Lower lobe of right lung (tissue), 2 donors: ENCODE results near the gene SS18L1. TPM values are rescaled to one million over a fixed set of nuclear protein-coding genes. Genes with fewer than 3 reads are reported as not detected.

Source experiments
- ATAC-seq, 2 donors: fragments of 200-7000 bp; cut with Tn5 transposase; one replicate each; pipeline ENCODE4 v1.9.1; 2020 to 2022; ENCODE audit warnings: mild to moderate bottlenecking in 2 of 2, moderate library complexity in 2 of 2
- DNase-seq: peaks from one replicate; pipeline ENCODE4 v3.0.0-alpha.2; 2020
- H3K27ac ChIP-seq: fragments of 200-600 bp; one replicate; pipeline ENCODE4 v1.8.0; 2022
- H3K27me3 ChIP-seq: fragments of 200-600 bp; one replicate; pipeline ENCODE4 v1.8.0; 2022; ENCODE audit warnings: low read depth
- H3K36me3 ChIP-seq: fragments of 200-600 bp; one replicate; pipeline ENCODE4 v1.8.0; 2022; ENCODE audit warnings: mild to moderate bottlenecking
- H3K4me1 ChIP-seq: fragments of 200-600 bp; one replicate; pipeline ENCODE4 v1.8.0; 2022
- H3K4me3 ChIP-seq: fragments of 200-600 bp; one replicate; pipeline ENCODE4 v1.8.0; 2022; ENCODE audit warnings: mild to moderate bottlenecking
- H3K9me3 ChIP-seq: fragments of 200-600 bp; one replicate; pipeline ENCODE4 v1.8.0; 2022
- intact Hi-C: fragments of 100-400 bp; cut with DNase I; formaldehyde crosslinking; loops from one replicate; pipeline ENCODE4 v1.11.0; 2022
- long read RNA-seq: library from polyadenylated mRNA; unstranded; transcript quantifications from one replicate; pipeline ENCODE4 v2.0.0, GENCODE V29; 2021
- total RNA-seq: library from RNA; stranded (reverse); fragmentation: NEBNext Ultra II Directional; extraction: Animal tissue kit (Norgen Biotek cat#: 25700); gene quantifications from one replicate; pipeline ENCODE4 v1.2.1, GENCODE V29; 2021
- TF ChIP-seq, protein P1 (sequence below): fragments of 200-600 bp; IDR thresholded peaks from one replicate; pipeline ENCODE4 v1.8.0; 2022; ENCODE audit warnings: antibody characterized with exemption, mild to moderate bottlenecking
- donor health status: DM: no; HTN: yes; CAD: no; lungs with severe emphysema.

SS18L1 gene, protein sequence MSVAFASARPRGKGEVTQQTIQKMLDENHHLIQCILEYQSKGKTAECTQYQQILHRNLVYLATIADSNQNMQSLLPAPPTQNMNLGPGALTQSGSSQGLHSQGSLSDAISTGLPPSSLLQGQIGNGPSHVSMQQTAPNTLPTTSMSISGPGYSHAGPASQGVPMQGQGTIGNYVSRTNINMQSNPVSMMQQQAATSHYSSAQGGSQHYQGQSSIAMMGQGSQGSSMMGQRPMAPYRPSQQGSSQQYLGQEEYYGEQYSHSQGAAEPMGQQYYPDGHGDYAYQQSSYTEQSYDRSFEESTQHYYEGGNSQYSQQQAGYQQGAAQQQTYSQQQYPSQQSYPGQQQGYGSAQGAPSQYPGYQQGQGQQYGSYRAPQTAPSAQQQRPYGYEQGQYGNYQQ
- 17.8 TPM for total RNA-seq
- long read RNA-seq, partial matches to known transcripts, result 1 of 10 reads
- long read RNA-seq, other reads (novel, unspliced or antisense), result 9 of 10 reads

DNA sequence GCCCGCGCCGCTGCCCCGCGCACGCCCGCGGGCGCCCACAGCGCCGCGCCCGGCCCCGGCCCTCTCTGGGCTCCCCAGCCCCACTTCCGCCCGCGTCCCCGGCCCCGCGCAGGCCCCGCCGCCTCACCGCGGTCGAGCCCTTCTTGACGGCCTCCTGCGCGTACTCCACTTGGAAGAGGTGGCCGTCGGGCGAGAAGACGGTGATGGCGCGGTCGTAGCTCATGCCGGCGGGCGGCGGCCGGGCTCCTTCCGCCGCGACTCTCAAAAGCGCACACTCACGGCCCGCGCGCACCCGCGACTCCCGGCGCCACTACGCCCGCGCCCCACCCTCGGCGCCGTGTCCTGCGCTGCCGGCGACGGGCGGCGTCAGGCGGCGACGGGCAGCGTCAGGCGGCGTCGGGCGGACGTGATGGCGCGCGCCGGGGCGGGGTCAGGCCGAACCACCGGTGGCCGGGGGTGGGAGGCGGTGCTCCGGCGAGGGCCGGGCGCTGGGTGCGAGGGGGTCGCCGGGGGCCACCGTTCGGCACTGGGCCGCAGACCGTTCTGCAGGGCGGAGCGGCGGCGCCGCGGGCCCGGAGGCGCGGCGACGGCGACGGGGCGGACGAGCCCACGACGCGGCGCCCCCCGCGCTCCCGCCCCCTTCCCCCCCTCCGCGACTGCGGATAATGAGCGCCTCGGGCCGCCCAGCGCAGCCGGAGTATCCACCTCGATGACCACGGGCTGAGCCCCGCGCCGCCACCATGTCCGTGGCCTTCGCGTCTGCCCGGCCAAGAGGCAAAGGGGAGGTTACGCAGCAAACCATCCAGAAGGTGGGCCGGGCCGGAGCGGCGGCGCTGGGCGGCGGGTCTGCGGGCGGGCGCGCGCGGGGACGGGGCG, at the start of gene SS18L1, which contains the start of gene PSMA7:
TSS of gene SS18L1 (plus strand) at position 689 of the 876 bp plus-strand sequence. CDS start at position 741, 52 bp downstream.
TSS of gene PSMA7 (minus strand) at position 314 of the 876 bp plus-strand sequence. CDS start at position 223, 91 bp downstream.
- peak within 1 kb of the TSS; percentile 89 for H3K27ac ChIP-seq
- ATAC-seq (peak; percentile 94 to 95), DNase-seq (peak; percentile 92)
- H3K27me3 ChIP-seq, result no peaks in the 10 kb centered on the region
- H3K36me3 ChIP-seq, result peaks cover 27% of the 10 kb centered on the region
- H3K4me1 ChIP-seq, result peaks cover 33% of the 10 kb centered on the region
- H3K9me3 ChIP-seq, result no peaks in the 10 kb centered on the region
- TF ChIP-seq, protein P1, sequence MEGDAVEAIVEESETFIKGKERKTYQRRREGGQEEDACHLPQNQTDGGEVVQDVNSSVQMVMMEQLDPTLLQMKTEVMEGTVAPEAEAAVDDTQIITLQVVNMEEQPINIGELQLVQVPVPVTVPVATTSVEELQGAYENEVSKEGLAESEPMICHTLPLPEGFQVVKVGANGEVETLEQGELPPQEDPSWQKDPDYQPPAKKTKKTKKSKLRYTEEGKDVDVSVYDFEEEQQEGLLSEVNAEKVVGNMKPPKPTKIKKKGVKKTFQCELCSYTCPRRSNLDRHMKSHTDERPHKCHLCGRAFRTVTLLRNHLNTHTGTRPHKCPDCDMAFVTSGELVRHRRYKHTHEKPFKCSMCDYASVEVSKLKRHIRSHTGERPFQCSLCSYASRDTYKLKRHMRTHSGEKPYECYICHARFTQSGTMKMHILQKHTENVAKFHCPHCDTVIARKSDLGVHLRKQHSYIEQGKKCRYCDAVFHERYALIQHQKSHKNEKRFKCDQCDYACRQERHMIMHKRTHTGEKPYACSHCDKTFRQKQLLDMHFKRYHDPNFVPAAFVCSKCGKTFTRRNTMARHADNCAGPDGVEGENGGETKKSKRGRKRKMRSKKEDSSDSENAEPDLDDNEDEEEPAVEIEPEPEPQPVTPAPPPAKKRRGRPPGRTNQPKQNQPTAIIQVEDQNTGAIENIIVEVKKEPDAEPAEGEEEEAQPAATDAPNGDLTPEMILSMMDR, result no peak
- intact Hi-C loops, result no loop called here
- peak within 1 kb of the TSS; percentile 90 for H3K4me3 ChIP-seq

DNA sequence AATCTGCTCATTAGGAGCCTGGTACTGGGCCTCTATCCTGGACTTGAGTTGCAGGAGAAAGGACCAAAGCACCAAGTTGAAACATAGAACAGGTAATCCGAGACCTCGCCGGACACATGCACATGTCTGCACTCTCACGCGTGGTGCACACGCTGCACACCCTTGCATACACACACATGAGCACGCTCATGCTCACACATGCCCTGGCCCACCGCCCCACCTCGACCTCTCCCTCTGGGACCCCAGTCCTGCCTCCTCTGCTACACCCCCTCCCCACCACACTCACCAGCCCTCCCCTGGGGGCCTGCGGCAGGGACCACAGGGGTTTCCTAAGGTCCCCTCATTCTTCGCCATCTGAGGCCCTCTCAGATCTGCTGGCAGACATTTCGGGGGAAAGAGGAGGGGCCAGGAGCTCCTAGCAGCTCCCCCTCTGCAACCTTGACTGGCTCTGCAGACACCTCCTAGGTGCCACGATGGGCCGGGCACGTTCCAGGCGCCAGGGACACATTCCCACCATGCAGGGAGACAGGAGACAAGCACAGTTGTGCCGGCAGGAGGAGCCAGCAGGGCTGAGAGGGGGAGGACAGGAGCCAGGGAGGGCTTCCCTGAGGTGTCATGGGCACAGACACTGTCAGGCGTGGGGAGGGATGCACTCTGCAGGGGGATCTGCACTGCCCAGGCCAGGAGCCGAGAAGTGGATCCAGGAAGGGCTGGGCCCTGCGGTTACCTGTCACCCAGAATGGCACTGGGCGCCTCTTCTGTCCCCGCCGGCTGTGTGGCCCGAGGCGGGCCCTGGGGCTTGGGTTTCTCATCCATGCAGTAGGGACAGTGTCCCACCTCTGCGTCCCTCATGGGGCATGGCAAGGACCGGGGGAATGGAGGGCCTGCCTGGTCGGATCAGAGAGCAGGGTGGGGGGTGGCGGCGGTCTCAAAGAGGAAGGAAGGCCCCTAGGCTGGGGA, 46.9 kb upstream of the SS18L1 start:
- no peak for DNase-seq
- no peaks in the 10 kb centered on the region for H3K4me1 ChIP-seq
- no peak for ATAC-seq
- peaks cover 5% of the 10 kb centered on the region for H3K9me3 ChIP-seq
- no peaks in the 10 kb centered on the region for H3K36me3 ChIP-seq
- no peak overlapping the region for H3K4me3 ChIP-seq
- TF ChIP-seq, protein P1, result no peak
- H3K27me3 ChIP-seq, result no peaks in the 10 kb centered on the region
- no peak overlapping the region for H3K27ac ChIP-seq
- intact Hi-C loops, result no loop called here

DNA sequence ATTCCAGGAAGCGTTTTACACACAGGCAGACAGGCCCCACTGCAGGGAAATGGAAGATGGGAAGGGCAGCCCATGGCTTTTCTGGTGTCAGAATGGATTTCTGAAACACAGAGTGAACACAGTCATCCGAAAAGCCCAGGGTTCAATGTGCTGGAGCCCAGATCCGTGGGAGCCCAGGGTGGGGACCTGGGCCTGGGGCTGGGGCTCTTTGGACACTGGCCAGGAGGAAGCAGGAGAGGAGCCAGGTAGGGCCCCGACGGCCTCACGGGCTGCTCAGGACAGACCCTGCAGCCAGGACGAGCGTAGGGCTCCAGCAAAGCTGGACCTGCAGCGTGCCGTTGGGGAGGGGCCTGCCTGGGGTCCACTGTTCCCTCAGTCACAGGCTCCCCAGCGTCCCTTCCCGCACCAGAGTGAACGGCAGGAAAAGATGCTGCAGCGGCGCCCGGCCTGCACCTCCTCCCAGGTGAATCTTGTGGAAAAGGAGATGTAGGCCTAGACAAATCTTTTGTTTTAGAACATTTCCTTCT, 45.6 kb upstream of the SS18L1 start:
- ATAC-seq (no peak), DNase-seq (no peak)
- Histone ChIP-seq H3K27ac (no peak overlapping the region), H3K4me3 (no peak overlapping the region), H3K9me3 (peaks cover 6% of the 10 kb centered on the region), H3K4me1 (no peaks in the 10 kb centered on the region), H3K27me3 (no peaks in the 10 kb centered on the region), H3K36me3 (no peaks in the 10 kb centered on the region)
- intact Hi-C loops, result no loop called here
- TF ChIP-seq, protein P1, result no peak

DNA sequence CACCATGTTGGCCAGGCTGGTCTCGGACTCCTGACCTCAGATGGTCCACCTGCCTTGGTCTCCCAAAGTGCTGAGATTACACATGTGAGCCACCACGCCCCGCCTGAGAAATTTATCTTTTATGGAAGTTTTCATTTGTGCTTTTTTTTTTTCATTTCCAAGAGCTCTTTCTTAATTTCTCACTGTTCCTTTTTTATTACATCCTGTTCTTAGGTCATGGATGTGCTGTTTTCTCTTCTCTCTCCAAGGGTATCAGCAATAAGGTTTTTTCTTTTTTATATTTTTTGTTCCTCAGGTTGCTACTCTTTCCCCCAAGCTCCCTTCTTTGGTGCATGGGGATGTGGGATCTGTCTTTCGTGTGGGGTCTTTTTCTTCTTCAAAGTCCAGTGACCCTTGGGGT, 42.5 kb upstream of the SS18L1 start:
- ATAC-seq (no peak), DNase-seq (no peak)
- H3K4me3 ChIP-seq, result no peak overlapping the region
- no peaks in the 10 kb centered on the region for H3K36me3 ChIP-seq
- TF ChIP-seq, protein P1, result no peak
- no peak overlapping the region for H3K27ac ChIP-seq
- H3K27me3 ChIP-seq, result peaks cover 4% of the 10 kb centered on the region
- H3K9me3 ChIP-seq, result peaks cover 6% of the 10 kb centered on the region
- H3K4me1 ChIP-seq, result no peaks in the 10 kb centered on the region
- intact Hi-C loops, result no loop called here
